Thyroid gland (tissue), 4 donors: ENCODE data around the gene ADCY9.

Source experiments
- CTCF ChIP-seq, 6 experiments: fragments of 200-600 bp in 3 of 6; fragments of 450-650 bp in 3 of 6; sonication (generic) in 3 of 6; IDR thresholded peaks; one replicate each; pipeline ENCODE4 v1.5.1; 2016 to 2019; ENCODE audit warnings: antibody characterized with exemption in 6 of 6, mild to moderate bottlenecking in 2 of 6, inconsistent platforms in 1 of 6, moderate library complexity in 1 of 6
- POLR2A ChIP-seq, 2 donors: fragments of 450-650 bp; IDR thresholded peaks; one replicate each; pipeline ENCODE4 v1.6.1; 2017; ENCODE audit warnings: antibody characterized with exemption in 2 of 2, mild to moderate bottlenecking in 2 of 2, moderate library complexity in 1 of 2

DNA sequence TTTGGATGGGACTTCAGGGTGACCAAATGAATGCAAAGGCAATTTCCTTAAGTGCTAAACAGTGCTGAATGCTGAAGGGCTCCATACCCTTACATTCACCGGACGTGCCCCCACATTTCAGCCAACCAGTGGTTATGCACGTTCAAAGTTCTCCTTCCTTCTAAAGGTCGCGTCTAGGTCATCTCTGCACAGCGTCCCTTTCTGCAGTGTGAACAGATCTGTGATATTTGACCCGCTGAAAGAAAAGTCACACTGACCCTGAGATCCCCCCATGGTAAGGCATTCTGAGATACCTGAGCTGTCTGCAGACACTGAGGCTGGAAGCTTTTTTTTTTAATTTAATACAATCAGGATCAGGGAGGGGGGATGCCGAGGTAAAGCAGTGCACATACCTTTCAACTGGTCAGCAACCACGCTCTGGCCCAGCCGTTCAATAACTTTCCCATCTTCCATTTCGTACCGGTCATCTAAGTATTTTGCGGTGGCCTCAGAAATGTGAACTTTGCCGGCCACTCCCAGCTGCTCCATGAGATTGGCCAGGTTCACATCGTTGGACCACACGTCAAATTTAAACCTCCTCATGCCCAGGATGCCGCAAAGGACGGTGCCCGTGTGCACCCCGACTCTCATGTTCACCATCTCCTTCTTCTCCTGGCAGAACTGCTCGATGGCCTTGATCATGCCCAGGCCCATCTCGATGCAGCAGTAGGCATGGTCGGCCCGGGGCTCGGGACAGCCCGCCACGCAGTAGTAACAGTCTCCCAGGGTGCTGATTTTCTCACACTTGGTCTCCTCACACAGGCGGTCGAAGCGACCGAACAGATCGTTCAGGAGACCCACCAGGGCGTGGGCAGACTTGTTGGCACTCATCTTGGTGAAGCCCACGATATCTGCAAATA lies 2.6 kb downstream of the ADCY9 start:
- no peak for TF ChIP-seq POLR2A (IDR thresholded peaks at IDR 0.05)
- TF ChIP-seq CTCF (IDR thresholded peaks at IDR 0.05), result no peak
